Activated naive CD4-positive, alpha-beta T cell treated with Interleukin-2 at 50 U/mL for 16 hours (primary cell): ENCODE measurements around the gene SGIP1.
A peak's percentile ranks its signal among the peaks of the same experiment; 100 is the strongest.

Experiments
- DNase-seq: peaks from one replicate; pipeline ENCODE4 v3.0.0-alpha.2; 2020

Gene SGIP1

GRCh38 chr1:66533804-66534740, at the start of gene SGIP1:
Gene SGIP1, plus strand, starts transcription at chr1:66534153. Its CDS starts 206 bp downstream, at chr1:66534359.
- no peak for DNase-seq

GRCh38 chr1:66489151-66489550, 44.8 kb upstream of the SGIP1 start:
- DNase-seq: no peak

- DNase-seq: no peak
These were observed 43.9 kb upstream of the SGIP1 start for GRCh38 chr1:66489972-66490601.

GRCh38 chr1:66490816-66491215, 43.1 kb upstream of the SGIP1 start:
- DNase-seq: no peak

GRCh38 chr1:66492424-66492823, 41.5 kb upstream of the SGIP1 start:
- no peak for DNase-seq

- no peak for DNase-seq
These were observed 40.2 kb upstream of the SGIP1 start for GRCh38 chr1:66493731-66494130.

GRCh38 chr1:66494482-66494881, 39.5 kb upstream of the SGIP1 start:
- no peak for DNase-seq

- no peak for DNase-seq
These were observed 38.5 kb upstream of the SGIP1 start for GRCh38 chr1:66495495-66495894.

GRCh38 chr1:66497910-66498309, 36.0 kb upstream of the SGIP1 start:
- no peak for DNase-seq

- no peak for DNase-seq
These were observed 33.7 kb upstream of the SGIP1 start for GRCh38 chr1:66500301-66500700.

- no peak for DNase-seq
These were observed 31.9 kb upstream of the SGIP1 start for GRCh38 chr1:66502086-66502485.

GRCh38 chr1:66503841-66504470, 30.0 kb upstream of the SGIP1 start:
- peak; percentile 11 for DNase-seq

GRCh38 chr1:66505671-66506392, 28.1 kb upstream of the SGIP1 start:
- no peak for DNase-seq

GRCh38 chr1:66506393-66506687, 27.6 kb upstream of the SGIP1 start:
- DNase-seq: no peak

GRCh38 chr1:66506991-66507390, 27.0 kb upstream of the SGIP1 start:
- no peak for DNase-seq

- no peak for DNase-seq
These were observed 23.5 kb upstream of the SGIP1 start for GRCh38 chr1:66510407-66510806.

- DNase-seq: no peak
These were observed 22.8 kb upstream of the SGIP1 start for GRCh38 chr1:66511118-66511517.

- no peak for DNase-seq
These were observed 16.0 kb upstream of the SGIP1 start for GRCh38 chr1:66517959-66518358.

- no peak for DNase-seq
These were observed 15.3 kb upstream of the SGIP1 start for GRCh38 chr1:66518654-66519053.

- no peak for DNase-seq
These were observed 14.0 kb upstream of the SGIP1 start for GRCh38 chr1:66519992-66520391.

GRCh38 chr1:66520655-66521054, 13.3 kb upstream of the SGIP1 start:
- no peak for DNase-seq

- DNase-seq: no peak
These were observed 12.1 kb upstream of the SGIP1 start for GRCh38 chr1:66521721-66522365.

- no peak for DNase-seq
These were observed 10.4 kb upstream of the SGIP1 start for GRCh38 chr1:66523562-66523961.
